ENCODE measurements around the gene ACAA2.

ACAA2 gene

DNA sequence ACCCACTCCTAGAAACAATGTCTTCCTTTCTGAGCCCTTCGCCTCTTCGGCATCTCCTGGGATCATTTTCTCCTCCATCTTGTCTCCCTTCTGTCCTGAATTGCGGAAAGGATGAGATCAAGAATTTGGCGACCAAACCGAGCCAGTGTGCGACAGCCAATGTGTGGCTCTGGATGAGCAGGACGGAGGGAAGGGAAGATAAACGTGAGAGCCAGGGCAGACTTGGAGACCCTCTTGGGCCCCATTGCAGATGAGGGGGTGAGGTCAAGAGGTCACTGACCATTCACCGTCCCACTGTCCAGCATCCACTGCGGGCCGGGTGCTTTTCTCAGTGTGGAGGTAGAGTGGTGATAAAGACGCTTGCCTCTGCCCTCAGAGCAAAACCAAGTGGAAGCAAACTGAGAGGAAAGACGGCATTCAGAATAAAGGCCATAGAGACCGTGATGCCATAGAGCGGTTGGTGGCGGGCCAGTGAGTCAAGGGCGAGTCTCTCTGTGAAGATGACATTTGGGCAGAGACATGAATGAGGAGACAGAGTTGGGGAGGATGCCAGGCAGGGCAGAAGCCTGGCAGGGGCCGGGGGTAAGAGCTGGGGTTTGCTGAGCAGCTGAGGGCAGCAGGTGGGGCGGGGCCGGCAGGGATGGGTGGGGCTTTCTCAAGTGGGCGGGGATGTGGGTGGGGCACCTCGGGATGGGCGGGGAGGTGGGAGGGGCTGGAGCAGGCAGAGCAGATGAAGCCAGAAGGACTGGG is 55.6 kb downstream of the ACAA2 start:
- H3K27me3 ChIP-seq (ENCODE audit: control insufficient read depth, insufficient read depth, low read length) = no peaks in the 10 kb centered on the region
- no peaks in the 10 kb centered on the region for H3K9me3 ChIP-seq (ENCODE audit: control insufficient read depth, low read depth, low read length)
- no peaks in the 10 kb centered on the region for H3K36me3 ChIP-seq (ENCODE audit: control insufficient read depth, low read depth, low read length)
- no peak overlapping the region for H3K4me3 ChIP-seq (ENCODE audit: low read length)
- H3K4me1 ChIP-seq (ENCODE audit: control insufficient read depth, low read depth, low read length) = peaks cover 17% of the 10 kb centered on the region
- no peak overlapping the region for H3K27ac ChIP-seq (ENCODE audit: low read length)
- no peak overlapping the region for H3K9ac ChIP-seq (ENCODE audit: low read length)

DNA sequence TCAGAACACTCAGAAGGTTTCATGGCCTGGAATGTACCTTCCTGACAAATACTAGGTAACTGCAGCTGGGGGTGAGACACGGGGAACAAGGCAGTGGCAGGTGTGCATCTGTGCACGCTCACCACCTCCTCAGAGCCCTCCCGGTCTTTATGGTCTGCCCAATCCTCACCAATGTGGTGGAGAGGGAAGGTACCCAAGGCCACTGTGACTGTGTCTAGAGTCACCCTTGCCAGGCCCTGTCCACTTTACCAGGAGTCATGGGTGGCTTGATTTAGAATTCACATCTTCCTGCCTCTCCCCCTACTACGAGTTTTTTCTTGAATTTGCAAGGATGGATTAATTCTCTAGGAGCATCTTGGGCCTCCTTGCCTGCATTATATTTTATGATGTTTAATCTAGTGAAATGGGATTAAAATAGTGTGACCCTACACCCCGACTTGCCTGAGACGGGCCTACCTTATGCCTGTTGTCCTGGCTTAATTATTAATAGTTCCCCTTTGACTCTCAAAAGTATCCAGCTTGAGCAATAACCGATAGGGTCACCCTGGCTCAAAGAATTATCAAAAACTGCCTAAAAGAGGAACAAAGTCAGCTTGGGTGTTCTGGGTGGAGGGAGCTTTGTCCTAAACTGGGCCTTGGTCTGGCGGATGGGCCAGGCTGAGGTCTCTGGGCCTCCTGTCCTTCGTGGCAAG is 56.5 kb downstream of the ACAA2 start:
- Histone ChIP-seq H3K4me1 (ENCODE audit: control insufficient read depth, low read depth, low read length) (peaks cover 19% of the 10 kb centered on the region), H3K27me3 (ENCODE audit: control insufficient read depth, insufficient read depth, low read length) (no peaks in the 10 kb centered on the region), H3K9me3 (ENCODE audit: control insufficient read depth, low read depth, low read length) (no peaks in the 10 kb centered on the region), H3K9ac (ENCODE audit: low read length) (no peak overlapping the region), H3K4me3 (ENCODE audit: low read length) (no peak overlapping the region), H3K36me3 (ENCODE audit: control insufficient read depth, low read depth, low read length) (no peaks in the 10 kb centered on the region), H3K27ac (ENCODE audit: low read length) (no peak overlapping the region)

DNA sequence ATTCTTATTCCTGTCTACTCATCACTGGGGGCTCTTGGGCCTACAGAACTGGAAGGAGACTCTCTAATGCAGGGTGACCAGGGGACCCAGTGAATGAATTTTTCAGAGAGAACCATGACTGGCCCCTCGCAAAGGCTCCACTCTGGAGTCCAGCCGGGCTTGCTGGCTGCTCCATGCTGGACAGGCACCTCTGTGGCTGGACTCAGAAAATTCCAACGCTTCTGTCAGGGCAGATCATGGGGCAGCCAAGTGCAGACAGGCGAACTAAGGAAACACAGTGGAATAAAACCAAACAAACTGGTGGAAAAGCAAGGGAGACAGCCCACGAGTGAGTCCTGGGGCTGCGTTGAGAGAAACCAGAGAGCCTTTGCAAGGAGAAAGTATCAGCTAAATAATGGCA is 57.2 kb downstream of the ACAA2 start:
- H3K27ac ChIP-seq (ENCODE audit: low read length) = no peak overlapping the region
- H3K36me3 ChIP-seq (ENCODE audit: control insufficient read depth, low read depth, low read length) = no peaks in the 10 kb centered on the region
- H3K9ac ChIP-seq (ENCODE audit: low read length) = no peak overlapping the region
- H3K27me3 ChIP-seq (ENCODE audit: control insufficient read depth, insufficient read depth, low read length) = no peaks in the 10 kb centered on the region
- no peaks in the 10 kb centered on the region for H3K9me3 ChIP-seq (ENCODE audit: control insufficient read depth, low read depth, low read length)
- H3K4me1 ChIP-seq (ENCODE audit: control insufficient read depth, low read depth, low read length) = peaks cover 21% of the 10 kb centered on the region
- H3K4me3 ChIP-seq (ENCODE audit: low read length) = no peak overlapping the region

DNA sequence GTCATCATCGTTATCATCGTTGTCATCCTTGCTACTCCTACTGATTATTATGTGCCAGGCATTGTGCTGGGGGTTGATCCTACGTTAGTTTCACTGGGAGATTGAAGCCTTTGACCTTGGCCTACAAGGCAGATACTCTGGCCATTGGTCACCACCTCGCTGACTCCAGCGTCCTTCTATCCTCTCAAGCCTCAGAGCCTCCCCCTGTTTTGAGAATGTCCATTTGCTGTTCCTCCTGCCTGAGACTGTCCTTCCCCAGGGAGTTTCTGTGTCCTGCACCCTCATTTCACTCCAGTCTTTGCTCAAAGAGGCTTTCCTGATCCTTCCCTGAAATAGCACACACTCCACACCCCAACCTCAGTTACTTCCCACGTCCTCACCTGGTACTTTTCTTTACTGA is 57.8 kb downstream of the ACAA2 start:
- peaks cover 21% of the 10 kb centered on the region for H3K4me1 ChIP-seq (ENCODE audit: control insufficient read depth, low read depth, low read length)
- H3K9me3 ChIP-seq (ENCODE audit: control insufficient read depth, low read depth, low read length) = no peaks in the 10 kb centered on the region
- H3K36me3 ChIP-seq (ENCODE audit: control insufficient read depth, low read depth, low read length) = no peaks in the 10 kb centered on the region
- H3K27me3 ChIP-seq (ENCODE audit: control insufficient read depth, insufficient read depth, low read length) = no peaks in the 10 kb centered on the region
- no peak overlapping the region for H3K4me3 ChIP-seq (ENCODE audit: low read length)
- H3K27ac ChIP-seq (ENCODE audit: low read length) = no peak overlapping the region
- H3K9ac ChIP-seq (ENCODE audit: low read length) = no peak overlapping the region

DNA sequence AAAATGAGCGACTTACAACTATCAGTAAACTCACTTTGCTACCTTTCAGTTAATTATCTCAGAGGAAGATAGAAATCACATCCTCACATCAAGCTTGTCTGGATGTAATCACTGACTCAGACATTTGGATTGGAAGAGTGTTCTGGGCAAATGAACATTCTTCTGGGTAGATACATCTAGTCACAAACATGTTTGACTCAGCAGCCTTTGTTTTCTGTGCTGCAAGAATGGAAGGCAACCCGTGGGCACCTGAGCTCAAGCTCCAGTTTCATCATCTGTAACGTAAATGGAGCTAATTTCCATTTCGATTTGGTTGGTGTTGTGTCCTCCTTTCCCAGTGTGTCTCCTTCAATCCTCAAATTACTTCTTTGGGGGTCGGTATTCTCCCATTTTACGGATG is 58.5 kb downstream of the ACAA2 start:
- Histone ChIP-seq H3K27ac (ENCODE audit: low read length) (no peak overlapping the region), H3K27me3 (ENCODE audit: control insufficient read depth, insufficient read depth, low read length) (no peaks in the 10 kb centered on the region), H3K9ac (ENCODE audit: low read length) (no peak overlapping the region), H3K36me3 (ENCODE audit: control insufficient read depth, low read depth, low read length) (no peaks in the 10 kb centered on the region), H3K9me3 (ENCODE audit: control insufficient read depth, low read depth, low read length) (no peaks in the 10 kb centered on the region), H3K4me3 (ENCODE audit: low read length) (no peak overlapping the region), H3K4me1 (ENCODE audit: control insufficient read depth, low read depth, low read length) (peaks cover 21% of the 10 kb centered on the region)

DNA sequence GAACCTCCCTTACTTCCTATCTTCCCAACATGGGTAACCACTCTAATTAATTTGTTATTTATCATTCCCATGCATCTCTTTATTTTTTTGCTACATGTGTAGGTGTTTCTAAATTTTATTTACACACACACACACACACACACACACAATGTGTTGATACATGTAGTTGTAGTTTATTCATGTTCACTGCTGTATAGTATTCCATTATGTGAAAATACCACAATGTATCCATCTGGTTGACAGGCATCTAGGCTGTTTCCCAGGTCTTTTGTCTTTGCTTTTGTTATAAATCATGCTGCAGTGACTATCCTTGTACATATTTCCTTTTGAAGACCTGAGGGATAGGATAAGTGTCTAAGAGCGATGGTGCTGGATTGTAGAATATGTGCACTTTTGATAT is 59.7 kb downstream of the ACAA2 start:
- H3K4me3 ChIP-seq (ENCODE audit: low read length) = no peak overlapping the region
- H3K27me3 ChIP-seq (ENCODE audit: control insufficient read depth, insufficient read depth, low read length) = no peaks in the 10 kb centered on the region
- H3K9me3 ChIP-seq (ENCODE audit: control insufficient read depth, low read depth, low read length) = no peaks in the 10 kb centered on the region
- H3K36me3 ChIP-seq (ENCODE audit: control insufficient read depth, low read depth, low read length) = no peaks in the 10 kb centered on the region
- H3K4me1 ChIP-seq (ENCODE audit: control insufficient read depth, low read depth, low read length) = peaks cover 12% of the 10 kb centered on the region
- H3K9ac ChIP-seq (ENCODE audit: low read length) = no peak overlapping the region
- H3K27ac ChIP-seq (ENCODE audit: low read length) = no peak overlapping the region

DNA sequence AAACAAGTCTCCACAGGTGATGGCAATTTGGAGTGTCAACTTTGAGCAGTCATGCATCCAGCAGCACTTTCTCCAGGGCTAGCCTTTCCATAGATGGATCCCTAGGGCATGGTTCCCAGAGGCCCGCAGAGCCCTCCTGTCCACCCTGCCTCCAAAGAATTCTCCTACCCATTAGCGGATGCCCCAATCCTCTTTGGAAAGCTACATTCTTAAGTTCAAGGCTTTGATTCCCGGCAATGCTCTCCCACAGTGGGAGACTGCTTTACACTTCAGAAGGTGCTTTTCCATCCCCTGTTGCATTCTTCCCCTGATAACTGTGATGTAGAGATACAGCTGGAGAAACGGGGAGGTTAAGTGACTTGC is 61.3 kb downstream of the ACAA2 start:
- Histone ChIP-seq H3K4me3 (ENCODE audit: low read length) (no peak overlapping the region), H3K27ac (ENCODE audit: low read length) (no peak overlapping the region), H3K36me3 (ENCODE audit: control insufficient read depth, low read depth, low read length) (no peaks in the 10 kb centered on the region), H3K27me3 (ENCODE audit: control insufficient read depth, insufficient read depth, low read length) (no peaks in the 10 kb centered on the region), H3K9ac (ENCODE audit: low read length) (no peak overlapping the region), H3K9me3 (ENCODE audit: control insufficient read depth, low read depth, low read length) (no peaks in the 10 kb centered on the region), H3K4me1 (ENCODE audit: control insufficient read depth, low read depth, low read length) (peaks cover 9% of the 10 kb centered on the region)

DNA sequence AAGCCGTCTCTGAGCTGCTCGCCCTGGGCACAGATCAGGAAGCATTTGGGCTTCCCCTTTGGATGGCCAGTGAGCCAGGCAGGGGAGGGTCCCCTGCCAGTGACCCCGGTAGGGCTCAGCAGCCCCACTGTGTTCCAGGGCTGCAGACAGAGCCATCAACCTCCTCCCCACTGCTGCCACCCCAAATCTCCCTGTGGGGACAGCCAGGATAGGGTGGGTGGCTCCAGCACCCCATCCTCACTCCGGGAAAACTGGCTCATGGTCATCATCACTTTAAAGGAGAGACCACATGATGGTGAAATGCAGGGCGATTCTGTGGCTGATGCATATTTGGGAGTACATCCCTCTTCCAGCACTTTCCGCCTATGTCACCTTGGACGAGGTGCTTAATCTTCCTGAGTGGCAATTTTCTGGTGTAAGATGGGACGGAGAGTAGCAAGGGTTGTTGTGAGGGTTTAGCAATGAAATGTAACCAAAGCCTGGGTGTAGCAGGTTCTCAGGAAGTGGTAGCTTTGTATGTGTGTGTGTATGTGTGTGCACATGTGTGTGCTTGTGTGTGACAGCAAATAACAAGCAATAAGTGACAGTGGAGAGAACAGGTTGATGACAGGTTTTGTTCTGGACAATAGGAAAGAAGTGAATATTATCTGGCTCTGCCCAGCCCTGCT is 61.8 kb downstream of the ACAA2 start:
- no peak overlapping the region for H3K27ac ChIP-seq (ENCODE audit: low read length)
- H3K4me1 ChIP-seq (ENCODE audit: control insufficient read depth, low read depth, low read length) = peaks cover 9% of the 10 kb centered on the region
- H3K27me3 ChIP-seq (ENCODE audit: control insufficient read depth, insufficient read depth, low read length) = no peaks in the 10 kb centered on the region
- no peaks in the 10 kb centered on the region for H3K36me3 ChIP-seq (ENCODE audit: control insufficient read depth, low read depth, low read length)
- no peak overlapping the region for H3K9ac ChIP-seq (ENCODE audit: low read length)
- no peak overlapping the region for H3K4me3 ChIP-seq (ENCODE audit: low read length)
- H3K9me3 ChIP-seq (ENCODE audit: control insufficient read depth, low read depth, low read length) = no peaks in the 10 kb centered on the region

DNA sequence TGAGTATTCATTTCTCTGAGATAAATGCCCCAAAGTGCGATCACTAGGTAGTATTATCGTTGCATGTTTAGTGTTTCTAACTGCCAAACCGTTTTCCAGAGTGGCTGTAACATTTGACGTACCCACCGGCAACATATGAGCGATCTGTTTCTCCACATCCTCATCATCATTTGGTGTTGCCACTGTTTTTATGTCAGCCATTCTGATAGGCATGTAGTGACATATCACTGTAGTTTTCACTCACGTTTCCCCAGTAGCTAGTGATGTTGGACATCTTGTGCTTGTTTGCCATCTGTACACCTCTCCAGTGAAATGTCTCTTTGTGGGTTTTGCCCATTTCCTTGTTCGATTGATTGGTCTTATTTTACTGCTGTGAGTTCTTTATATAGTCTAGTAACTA is 63.8 kb downstream of the ACAA2 start:
- H3K27ac ChIP-seq (ENCODE audit: low read length) = no peak overlapping the region
- no peak overlapping the region for H3K9ac ChIP-seq (ENCODE audit: low read length)
- H3K4me1 ChIP-seq (ENCODE audit: control insufficient read depth, low read depth, low read length) = peaks cover 5% of the 10 kb centered on the region
- H3K4me3 ChIP-seq (ENCODE audit: low read length) = no peak overlapping the region
- H3K36me3 ChIP-seq (ENCODE audit: control insufficient read depth, low read depth, low read length) = no peaks in the 10 kb centered on the region
- no peaks in the 10 kb centered on the region for H3K27me3 ChIP-seq (ENCODE audit: control insufficient read depth, insufficient read depth, low read length)
- H3K9me3 ChIP-seq (ENCODE audit: control insufficient read depth, low read depth, low read length) = no peaks in the 10 kb centered on the region

DNA sequence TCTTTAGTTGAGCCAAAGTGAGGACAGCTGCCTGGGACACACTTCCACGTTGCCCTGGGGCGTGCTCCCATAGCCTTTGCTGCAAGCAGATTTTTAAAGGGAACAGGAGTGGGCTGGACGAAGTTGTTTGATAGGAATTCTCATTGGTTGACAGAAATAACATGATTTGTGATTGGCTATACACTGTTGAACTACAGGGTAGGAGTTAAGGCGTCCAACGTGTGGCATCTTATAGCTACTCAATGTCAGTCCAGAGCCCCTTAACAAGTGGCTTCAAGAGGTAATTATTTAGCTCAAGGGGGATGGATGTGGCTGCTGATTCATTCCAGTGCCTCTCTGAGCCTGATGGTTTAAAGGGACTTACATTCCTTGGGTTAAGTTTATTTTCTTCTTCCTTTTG is 65.5 kb downstream of the ACAA2 start:
- H3K9me3 ChIP-seq (ENCODE audit: control insufficient read depth, low read depth, low read length) = no peaks in the 10 kb centered on the region
- no peak overlapping the region for H3K4me3 ChIP-seq (ENCODE audit: low read length)
- H3K4me1 ChIP-seq (ENCODE audit: control insufficient read depth, low read depth, low read length) = peaks cover 4% of the 10 kb centered on the region
- no peak overlapping the region for H3K9ac ChIP-seq (ENCODE audit: low read length)
- no peaks in the 10 kb centered on the region for H3K27me3 ChIP-seq (ENCODE audit: control insufficient read depth, insufficient read depth, low read length)
- H3K36me3 ChIP-seq (ENCODE audit: control insufficient read depth, low read depth, low read length) = no peaks in the 10 kb centered on the region
- no peak overlapping the region for H3K27ac ChIP-seq (ENCODE audit: low read length)

DNA sequence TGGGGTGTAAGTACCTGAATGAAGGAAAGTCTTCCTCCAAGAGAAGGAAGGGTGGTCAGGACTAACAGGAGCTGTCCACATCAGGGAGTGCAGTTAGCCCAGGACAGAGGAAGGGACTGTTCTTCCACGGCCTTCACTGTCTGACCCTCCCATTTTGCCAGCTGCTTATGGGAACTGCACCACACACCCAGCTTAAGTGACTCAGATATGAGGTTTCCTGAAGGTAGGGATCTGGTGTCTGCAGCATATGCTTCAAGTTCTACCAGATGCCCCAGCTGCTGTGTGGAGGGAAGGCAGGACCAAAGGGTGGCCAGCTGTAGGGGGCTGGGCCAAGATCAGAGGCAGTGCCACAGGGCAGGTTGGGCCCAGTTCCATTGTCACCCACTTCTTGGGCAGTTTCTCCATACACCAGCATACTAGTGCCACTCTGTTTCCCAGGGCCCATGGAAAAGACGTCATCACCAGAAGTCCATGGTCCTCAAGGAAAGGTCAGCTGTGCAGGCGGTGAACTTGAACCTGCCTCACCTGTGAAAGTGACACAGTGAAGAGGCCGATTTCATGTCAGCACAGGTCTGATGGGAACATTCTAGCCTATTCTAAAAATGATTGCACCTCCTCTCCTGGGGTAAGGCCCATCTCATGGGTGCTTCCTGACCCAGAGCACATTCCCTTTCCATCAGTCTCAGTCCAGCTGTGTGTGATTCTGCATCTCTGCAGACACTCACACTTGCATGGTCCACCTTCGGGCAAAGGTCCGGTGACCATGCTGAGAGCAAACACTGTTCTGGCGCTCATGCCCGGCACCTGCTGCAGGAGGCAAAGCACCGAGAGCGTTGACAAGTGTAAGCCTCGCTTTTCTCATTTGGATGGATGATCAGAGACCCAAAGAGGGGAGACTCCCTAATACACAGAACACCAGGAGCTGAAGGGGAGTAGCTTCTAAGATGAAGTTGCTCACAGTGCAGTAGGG is 68.0 kb downstream of the ACAA2 start:
- no peaks in the 10 kb centered on the region for H3K4me1 ChIP-seq (ENCODE audit: control insufficient read depth, low read depth, low read length)
- no peak overlapping the region for H3K27ac ChIP-seq (ENCODE audit: low read length)
- no peak overlapping the region for H3K4me3 ChIP-seq (ENCODE audit: low read length)
- H3K9ac ChIP-seq (ENCODE audit: low read length) = no peak overlapping the region
- no peaks in the 10 kb centered on the region for H3K27me3 ChIP-seq (ENCODE audit: control insufficient read depth, insufficient read depth, low read length)
- H3K36me3 ChIP-seq (ENCODE audit: control insufficient read depth, low read depth, low read length) = no peaks in the 10 kb centered on the region
- no peaks in the 10 kb centered on the region for H3K9me3 ChIP-seq (ENCODE audit: control insufficient read depth, low read depth, low read length)

All from iPS-18a (cell line).